ENCODE measurements around the gene BCAM.

- TF ChIP-seq CTCF (conservative IDR thresholded peaks at IDR 0.05; ENCODE audit: low read length) (no peak), EZH2phosphoT487 (IDR thresholded peaks at IDR 0.05; ENCODE audit: borderline replicate concordance, low read depth, low read length) (no peak)
Measured at GRCh38 chr19:44807162-44807561, 1.7 kb upstream of the BCAM start.
